GM18870 (cell line): Measurements from ENCODE around the gene FASTK.
A peak's percentile ranks its signal among the peaks of the same experiment; 100 is the strongest.
"Not testable (repeated sequence)": the region's sequence is repeated elsewhere in the genome, so short reads cannot be mapped to it uniquely, and the experiment has no call there.

Experiments used
- ATAC-seq: cut with Tn5 transposase; IDR thresholded peaks from one replicate; pipeline ENCODE4 v1.9.1; 2021; ENCODE audit warnings: moderate library complexity; ENCODE audit not compliant: unreplicated experiment

FASTK gene

GRCh38 chr7:151032936-151033863, 47.4 kb downstream of the FASTK start:
- ATAC-seq: no peak

GRCh38 chr7:151031011-151031410, 49.6 kb downstream of the FASTK start:
- no peak for ATAC-seq

- ATAC-seq: no peak
These were observed 51.6 kb downstream of the FASTK start for GRCh38 chr7:151028948-151029501.

GRCh38 chr7:151028131-151028947, 52.3 kb downstream of the FASTK start, which contains the start of gene ABCB8:
Gene ABCB8, plus strand, starts transcription at chr7:151028450. Its CDS starts 66 bp downstream, at chr7:151028516.
- peak; percentile 97 for ATAC-seq

DNA sequence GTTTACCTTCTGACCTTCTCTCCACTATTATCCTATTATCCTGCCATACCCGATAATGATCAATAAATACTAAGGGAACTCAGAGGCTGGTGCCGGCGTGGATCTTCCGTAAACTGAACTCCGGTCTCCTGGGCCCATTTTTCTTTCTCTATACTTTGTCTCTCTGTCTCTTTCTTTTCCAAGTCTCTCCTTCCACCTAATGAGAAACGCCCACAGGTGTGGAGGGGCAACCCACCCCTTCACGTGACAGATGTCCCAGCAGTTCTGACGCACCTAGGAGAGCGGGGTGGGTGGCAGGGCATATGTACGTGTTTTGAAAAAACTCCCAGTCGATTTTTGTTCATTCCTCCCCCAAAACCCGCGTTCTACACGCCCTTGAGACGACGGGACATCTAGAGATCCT, 52.9 kb downstream of the FASTK start:
- peak; percentile 2 for ATAC-seq

DNA sequence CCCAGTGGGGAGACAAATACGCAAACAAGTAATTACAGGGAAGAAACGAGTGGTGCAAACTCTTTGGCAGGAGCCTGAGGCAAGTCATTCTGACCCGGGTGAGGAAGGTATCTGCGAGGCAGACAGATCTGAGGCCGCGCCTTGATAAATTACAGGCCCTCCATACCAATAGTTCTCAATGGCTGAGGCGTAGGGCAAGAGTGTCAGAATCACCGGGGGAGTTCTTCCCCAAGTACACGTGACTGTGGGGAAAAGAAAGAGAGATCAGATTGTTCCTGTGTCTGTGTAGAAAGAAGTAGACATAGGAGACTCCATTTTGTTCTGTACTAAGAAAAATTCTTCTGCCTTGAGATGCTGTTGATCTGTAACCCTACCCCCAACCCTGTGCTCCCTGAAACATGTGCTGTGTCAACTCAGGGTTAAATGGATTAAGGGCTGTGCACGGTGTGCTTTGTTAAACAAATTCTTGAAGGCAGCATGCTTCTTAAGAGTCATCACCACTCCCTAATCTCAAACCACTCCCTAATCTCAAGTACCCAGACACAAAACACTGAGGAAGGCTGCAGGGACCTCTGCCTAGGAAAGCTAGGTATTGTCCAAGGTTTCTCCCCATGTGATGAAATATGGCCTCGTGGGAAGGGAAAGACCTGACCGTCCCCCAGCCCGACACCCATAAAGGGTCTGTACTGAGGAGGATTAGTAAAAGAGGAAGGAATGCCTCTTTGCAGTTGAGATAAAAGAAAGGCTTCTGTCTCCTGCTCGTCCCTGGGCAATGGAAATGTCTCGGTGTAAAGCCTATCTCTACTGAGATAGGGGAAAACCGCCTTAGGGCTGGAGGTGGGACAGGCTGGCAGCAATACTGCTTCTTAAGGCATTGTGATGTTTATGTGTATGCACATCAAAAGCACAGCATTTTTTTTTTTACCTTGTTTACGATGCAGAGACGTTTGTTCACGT, 53.6 kb downstream of the FASTK start:
- ATAC-seq: not testable (repeated sequence)
